VCaP (cell line): ENCODE results near the gene TMEM116.
"Not testable (repeated sequence)": the region's sequence is repeated elsewhere in the genome, so short reads cannot be mapped to it uniquely, and the experiment has no call there.

Experiments used
- H3K27ac ChIP-seq: fragments of 450-650 bp; 2 replicates; pipeline ENCODE4 v1.5.1; 2017
- CTCF ChIP-seq: fragments of 450-650 bp; conservative IDR thresholded peaks from 2 replicates; pipeline ENCODE4 v1.5.1; 2017; ENCODE audit warnings: mild to moderate bottlenecking, moderate library complexity

TMEM116 gene

DNA sequence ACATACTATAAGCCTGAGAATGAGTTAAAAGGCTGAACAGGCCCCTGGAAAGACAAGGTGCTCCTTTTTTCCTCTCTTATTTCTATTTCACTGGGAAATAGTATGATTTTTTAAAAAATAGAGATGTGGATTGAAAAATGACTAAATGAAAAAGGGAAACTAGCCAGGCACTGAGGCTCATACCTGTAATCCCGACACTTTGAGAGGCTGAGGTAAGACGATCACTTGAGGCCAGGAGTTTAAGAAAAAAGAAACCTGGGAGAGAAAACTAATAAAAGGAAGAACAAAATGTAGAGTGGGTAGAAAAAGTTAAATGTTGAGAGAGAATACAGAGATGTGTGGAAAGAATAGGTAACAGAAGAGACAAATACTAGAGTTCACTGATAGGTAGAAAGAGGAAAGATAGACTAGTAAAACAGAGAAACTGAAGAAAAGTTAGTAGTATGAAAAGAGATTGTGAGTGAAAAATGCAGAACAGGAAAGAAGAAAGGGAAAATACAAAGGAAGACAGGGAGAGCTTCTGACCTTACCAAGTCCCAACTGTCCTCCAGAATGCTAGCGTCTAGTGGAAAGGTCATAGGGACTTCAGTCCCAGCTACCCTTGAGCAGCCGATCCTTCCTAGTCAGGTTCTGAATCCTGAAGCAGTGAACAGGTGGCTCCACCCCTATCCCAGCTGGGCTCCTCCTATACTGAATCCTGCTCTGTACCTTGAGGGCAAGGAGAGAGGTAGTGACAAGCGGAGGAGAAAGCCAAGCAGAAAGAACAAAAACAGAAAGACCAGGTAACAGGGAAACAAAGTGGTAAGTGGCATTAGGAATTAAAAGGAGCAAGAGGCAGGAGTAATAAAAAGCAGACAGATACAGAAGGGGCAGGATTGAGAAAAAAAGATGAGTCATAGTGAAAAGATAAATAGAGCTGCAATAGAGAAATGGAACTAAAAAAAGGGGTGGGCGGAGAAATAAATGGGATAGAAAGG, 7.3 kb downstream of the TMEM116 start:
- no peak overlapping the region for H3K27ac ChIP-seq
- TF ChIP-seq CTCF, result no peak

DNA sequence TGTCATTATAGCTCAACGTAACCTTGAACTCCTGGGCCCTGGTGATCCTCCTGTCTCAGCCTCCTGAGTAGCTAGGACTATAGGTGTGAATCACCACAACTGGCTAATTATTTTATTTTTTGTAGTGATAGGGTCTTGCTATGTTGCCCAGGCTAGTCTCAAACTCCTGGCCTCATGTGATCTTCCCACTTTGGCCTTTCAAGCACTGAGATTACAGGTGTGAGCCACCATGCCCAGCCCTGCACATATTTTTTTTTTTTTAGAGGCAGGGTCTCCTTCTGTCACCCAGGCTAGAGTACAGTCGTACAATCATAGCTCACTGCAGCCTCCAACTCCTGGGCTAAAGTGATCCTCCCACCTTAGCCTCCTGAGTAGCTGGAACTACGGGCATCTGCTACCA, 8.9 kb downstream of the TMEM116 start:
- no peak overlapping the region for H3K27ac ChIP-seq
- TF ChIP-seq CTCF, result no peak

DNA sequence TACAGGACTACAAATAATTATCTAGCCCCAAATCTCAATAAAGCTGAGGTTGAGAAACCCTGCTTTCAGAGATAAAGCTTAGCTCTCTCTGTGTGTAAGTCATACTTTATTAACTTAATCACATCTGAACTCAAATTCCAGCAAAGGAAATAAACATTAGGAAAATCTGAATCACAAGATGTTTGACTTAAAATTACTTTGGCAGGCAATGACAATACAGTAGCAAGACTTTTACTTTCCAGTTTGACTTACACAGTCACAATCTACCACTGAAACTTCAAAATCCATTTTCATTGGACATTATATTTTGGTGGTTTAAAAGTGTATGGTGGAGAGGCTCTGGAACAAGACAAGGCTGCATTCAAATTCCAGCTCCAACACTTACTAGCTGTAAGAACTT, 11.4 kb downstream of the TMEM116 start:
- H3K27ac ChIP-seq, result peak overlapping the region; percentile 19
- no peak for TF ChIP-seq CTCF

DNA sequence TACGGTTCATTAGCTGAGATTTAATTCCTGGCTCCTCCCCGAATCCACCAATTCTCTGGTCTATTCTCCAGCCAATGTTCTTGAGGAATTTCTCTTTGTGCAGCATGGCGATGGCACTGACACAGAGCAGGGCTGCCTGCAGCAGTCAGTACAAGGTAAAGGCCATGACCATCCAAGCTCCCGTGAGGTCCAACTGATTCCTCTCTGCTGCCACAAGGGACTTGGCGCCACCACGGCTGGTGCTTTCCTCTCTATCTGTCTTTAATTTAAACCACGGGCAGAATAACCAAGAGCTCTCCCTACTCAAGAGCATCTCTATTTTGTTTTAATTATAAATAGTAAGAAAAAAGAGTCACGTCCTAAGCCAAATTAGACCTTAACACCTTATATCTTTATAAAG, 12.1 kb downstream of the TMEM116 start:
- peak overlapping the region; percentile 19 for H3K27ac ChIP-seq
- no peak for TF ChIP-seq CTCF

- not testable (repeated sequence) for H3K27ac ChIP-seq
Observed at GRCh38 chr12:111999129-111999528, 13.8 kb downstream of the TMEM116 start.

GRCh38 chr12:111998015-111998414, 14.9 kb downstream of the TMEM116 start:
- H3K27ac ChIP-seq, result no peak overlapping the region
- TF ChIP-seq CTCF, result no peak

GRCh38 chr12:111997300-111997699, 15.7 kb downstream of the TMEM116 start:
- TF ChIP-seq CTCF, result no peak
- no peak overlapping the region for H3K27ac ChIP-seq

- peak overlapping the region; percentile 57; the same call in 1 of the 2 replicates for H3K27ac ChIP-seq
- no peak for TF ChIP-seq CTCF
Observed at GRCh38 chr12:111995782-111996480, 17.0 kb downstream of the TMEM116 start.

GRCh38 chr12:111994211-111995111, 18.5 kb downstream of the TMEM116 start:
- H3K27ac ChIP-seq, result peak overlapping the region; percentile 57
